Progenitor cell of endocrine pancreas (in vitro differentiated cells): ENCODE results near the gene DTNB. TPM values are rescaled to one million over a fixed set of nuclear protein-coding genes. Genes with fewer than 3 reads are reported as not detected.

Experiments used
- DNase-seq: peaks from one replicate; pipeline ENCODE4 v3.0.0; 2021; ENCODE audit warnings: low spot score; ENCODE audit not compliant: unreplicated experiment
- H3K27ac Mint-ChIP-seq: 2 replicates; pipeline ENCODE4 v1.8.0; 2021; ENCODE audit warnings: mild to moderate bottlenecking, moderate library complexity, mixed read lengths
- H3K27me3 Mint-ChIP-seq: 2 replicates; pipeline ENCODE4 v1.8.0; 2021; ENCODE audit warnings: mixed read lengths
- H3K36me3 Mint-ChIP-seq: 2 replicates; pipeline ENCODE4 v1.8.0; 2022; ENCODE audit warnings: mixed read lengths; ENCODE audit not compliant: insufficient read depth
- H3K4me1 Mint-ChIP-seq: 2 replicates; pipeline ENCODE4 v1.8.0; 2021; ENCODE audit warnings: low read depth, mixed read lengths
- H3K4me3 Mint-ChIP-seq: 2 replicates; pipeline ENCODE4 v1.8.0; 2021; ENCODE audit warnings: low read depth, mild to moderate bottlenecking, moderate library complexity, mixed read lengths
- H3K9me3 Mint-ChIP-seq: 2 replicates; pipeline ENCODE4 v1.8.0; 2021; ENCODE audit warnings: low read depth, mixed read lengths
- CTCF ChIP-seq: fragments of 200-600 bp; sonication (generic); IDR thresholded peaks from one replicate; pipeline ENCODE4 v1.5.0; 2021; ENCODE audit warnings: antibody characterized with exemption, mild to moderate bottlenecking; ENCODE audit not compliant: unreplicated experiment
- total RNA-seq: library from RNA; stranded (reverse); gene quantifications from 2 replicates; pipeline ENCODE4 v1.2.1, GENCODE V29; 2021

DTNB gene
- total RNA-seq, 1 donor from 2014 or later = 29.3 TPM

GRCh38 chr2:25490217-25490616, 183.2 kb downstream of the DTNB start:
- no peak for DNase-seq
- TF ChIP-seq CTCF = no peak
- Mint-ChIP-seq H3K36me3 (peaks cover 2% of the 10 kb centered on the region), H3K4me1 (peaks cover 17% of the 10 kb centered on the region), H3K9me3 (no peaks in the 10 kb centered on the region), H3K27me3 (no peaks in the 10 kb centered on the region), H3K4me3 (no peak overlapping the region), H3K27ac (no peak overlapping the region)

GRCh38 chr2:25489631-25490030, 183.7 kb downstream of the DTNB start:
- H3K9me3 Mint-ChIP-seq = no peaks in the 10 kb centered on the region
- DNase-seq = no peak
- H3K4me1 Mint-ChIP-seq = peaks cover 16% of the 10 kb centered on the region
- H3K27ac Mint-ChIP-seq = no peak overlapping the region
- TF ChIP-seq CTCF = no peak
- no peak overlapping the region for H3K4me3 Mint-ChIP-seq
- H3K36me3 Mint-ChIP-seq = peaks cover 2% of the 10 kb centered on the region
- H3K27me3 Mint-ChIP-seq = no peaks in the 10 kb centered on the region

GRCh38 chr2:25483607-25484266, 189.6 kb downstream of the DTNB start:
- Mint-ChIP-seq H3K9me3 (no peaks in the 10 kb centered on the region), H3K27me3 (no peaks in the 10 kb centered on the region), H3K4me3 (no peak overlapping the region), H3K36me3 (peaks cover 4% of the 10 kb centered on the region), H3K4me1 (no peaks in the 10 kb centered on the region), H3K27ac (no peak overlapping the region)
- no peak for DNase-seq
- no peak for TF ChIP-seq CTCF

- Mint-ChIP-seq H3K4me3 (no peak overlapping the region), H3K36me3 (peaks cover 1% of the 10 kb centered on the region), H3K9me3 (no peaks in the 10 kb centered on the region), H3K4me1 (no peaks in the 10 kb centered on the region), H3K27me3 (no peaks in the 10 kb centered on the region), H3K27ac (no peak overlapping the region)
- DNase-seq = no peak
- TF ChIP-seq CTCF = no peak
Observed at GRCh38 chr2:25482341-25482740, 191.0 kb downstream of the DTNB start.

- H3K4me3 Mint-ChIP-seq = no peak overlapping the region
- no peaks in the 10 kb centered on the region for H3K27me3 Mint-ChIP-seq
- H3K4me1 Mint-ChIP-seq = no peaks in the 10 kb centered on the region
- no peak for TF ChIP-seq CTCF
- H3K27ac Mint-ChIP-seq = no peak overlapping the region
- no peak for DNase-seq
- no peaks in the 10 kb centered on the region for H3K9me3 Mint-ChIP-seq
- H3K36me3 Mint-ChIP-seq = peaks cover 1% of the 10 kb centered on the region
Observed at GRCh38 chr2:25481381-25482300, 191.7 kb downstream of the DTNB start.
